AG10803 (cell line): Measurements from ENCODE around the gene MXD4.

Source experiments
- DNase-seq: peaks from one replicate; pipeline ENCODE4 v3.0.0; 2010; ENCODE audit warnings: low read depth
- H3K4me3 ChIP-seq: 2 replicates; pipeline ENCODE4 v1.5.1; 2011; ENCODE audit warnings: mild to moderate bottlenecking, low read length, control low read depth
- TF ChIP-seq, protein P1 (sequence below): conservative IDR thresholded peaks from 2 replicates; pipeline ENCODE4 v1.5.1; 2011; ENCODE audit warnings: mild to moderate bottlenecking, low read length, control low read depth, inconsistent platforms

MXD4 gene

DNA sequence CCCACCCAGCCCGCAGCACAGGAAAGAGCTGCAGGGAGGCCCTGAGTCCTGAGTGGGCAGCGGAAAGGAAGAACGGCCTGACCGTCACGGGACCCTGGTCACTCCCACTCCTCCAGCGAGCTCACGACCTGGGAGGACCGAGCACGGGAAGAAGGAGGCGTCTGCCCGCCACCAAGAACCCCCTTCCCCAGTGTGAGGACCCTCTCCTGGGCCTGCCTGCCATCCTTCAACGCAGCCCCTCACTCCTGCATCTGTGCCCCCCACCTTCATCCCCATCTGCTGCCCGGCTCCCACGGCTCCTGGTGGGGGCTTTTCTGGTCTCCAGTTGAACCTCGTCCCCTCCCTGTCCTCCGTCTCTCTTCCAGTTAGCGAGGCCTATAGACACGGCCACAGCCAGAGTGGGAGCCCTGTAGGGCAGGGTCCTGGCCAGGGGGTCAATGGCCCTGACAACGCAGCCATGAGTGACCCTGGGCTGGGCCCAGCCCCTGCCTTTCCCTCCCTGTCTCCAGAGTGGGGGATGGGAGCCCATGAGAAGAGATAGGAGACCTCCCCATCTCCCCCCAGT is 41.3 kb upstream of the MXD4 start:
- TF ChIP-seq, protein P1, sequence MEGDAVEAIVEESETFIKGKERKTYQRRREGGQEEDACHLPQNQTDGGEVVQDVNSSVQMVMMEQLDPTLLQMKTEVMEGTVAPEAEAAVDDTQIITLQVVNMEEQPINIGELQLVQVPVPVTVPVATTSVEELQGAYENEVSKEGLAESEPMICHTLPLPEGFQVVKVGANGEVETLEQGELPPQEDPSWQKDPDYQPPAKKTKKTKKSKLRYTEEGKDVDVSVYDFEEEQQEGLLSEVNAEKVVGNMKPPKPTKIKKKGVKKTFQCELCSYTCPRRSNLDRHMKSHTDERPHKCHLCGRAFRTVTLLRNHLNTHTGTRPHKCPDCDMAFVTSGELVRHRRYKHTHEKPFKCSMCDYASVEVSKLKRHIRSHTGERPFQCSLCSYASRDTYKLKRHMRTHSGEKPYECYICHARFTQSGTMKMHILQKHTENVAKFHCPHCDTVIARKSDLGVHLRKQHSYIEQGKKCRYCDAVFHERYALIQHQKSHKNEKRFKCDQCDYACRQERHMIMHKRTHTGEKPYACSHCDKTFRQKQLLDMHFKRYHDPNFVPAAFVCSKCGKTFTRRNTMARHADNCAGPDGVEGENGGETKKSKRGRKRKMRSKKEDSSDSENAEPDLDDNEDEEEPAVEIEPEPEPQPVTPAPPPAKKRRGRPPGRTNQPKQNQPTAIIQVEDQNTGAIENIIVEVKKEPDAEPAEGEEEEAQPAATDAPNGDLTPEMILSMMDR = no peak
- DNase-seq = no peak
- H3K4me3 ChIP-seq = no peak overlapping the region

DNA sequence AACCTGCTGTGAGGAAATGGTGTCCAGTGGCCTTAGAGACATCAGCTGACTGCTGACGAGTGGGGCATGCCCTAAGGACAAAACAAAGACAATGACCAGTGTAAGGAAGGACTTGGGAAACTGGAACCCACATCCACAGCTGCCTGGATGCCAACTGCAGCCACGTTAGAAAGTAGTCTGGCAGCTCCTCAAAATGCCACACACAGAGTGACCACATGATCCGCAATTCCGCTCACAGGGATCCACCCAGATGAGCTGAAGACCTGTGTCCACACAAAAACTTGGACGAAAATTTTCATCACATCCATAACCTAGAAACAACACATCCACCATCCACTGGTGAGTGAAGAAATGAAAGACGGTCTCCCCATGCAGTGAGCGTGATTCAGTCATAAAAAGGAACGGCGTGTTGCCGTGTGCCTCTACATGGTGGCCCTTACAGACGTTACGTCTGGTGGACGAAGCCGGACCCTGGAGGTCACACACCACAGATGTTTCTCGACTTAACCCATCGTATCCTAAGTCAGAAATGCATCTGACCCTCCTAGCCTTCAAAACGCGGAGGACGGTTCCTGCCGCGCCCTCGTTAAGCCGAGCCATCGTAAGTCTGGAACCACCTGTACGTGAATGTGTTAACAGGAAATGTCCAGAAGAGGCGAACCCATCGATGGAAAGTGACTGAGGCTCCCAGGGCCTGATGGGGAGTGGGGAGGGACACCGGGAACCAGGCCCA is 40.6 kb upstream of the MXD4 start:
- no peak overlapping the region for H3K4me3 ChIP-seq
- TF ChIP-seq, protein P1 = no peak
- DNase-seq = no peak

DNA sequence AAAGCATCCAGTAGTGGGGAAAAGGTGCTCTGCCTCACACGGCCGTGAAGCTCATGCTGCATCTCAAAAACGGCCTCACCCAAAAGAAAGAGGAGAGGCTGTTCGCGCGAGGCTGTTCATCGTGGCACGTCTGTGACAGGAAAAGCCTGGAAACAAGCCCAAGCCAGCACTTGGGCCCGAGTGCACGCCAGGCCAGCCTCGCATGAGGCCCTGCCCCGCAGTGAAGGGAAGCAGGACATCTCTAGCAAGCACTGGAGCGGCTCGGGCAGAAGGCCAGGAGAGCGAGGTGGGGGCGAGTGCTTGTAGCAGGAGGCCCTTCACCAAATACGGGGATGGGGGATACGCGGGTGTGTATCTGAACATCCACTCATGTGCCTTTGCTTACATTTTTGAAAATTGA is 39.9 kb upstream of the MXD4 start:
- H3K4me3 ChIP-seq = no peak overlapping the region
- TF ChIP-seq, protein P1 = no peak
- DNase-seq = no peak

DNA sequence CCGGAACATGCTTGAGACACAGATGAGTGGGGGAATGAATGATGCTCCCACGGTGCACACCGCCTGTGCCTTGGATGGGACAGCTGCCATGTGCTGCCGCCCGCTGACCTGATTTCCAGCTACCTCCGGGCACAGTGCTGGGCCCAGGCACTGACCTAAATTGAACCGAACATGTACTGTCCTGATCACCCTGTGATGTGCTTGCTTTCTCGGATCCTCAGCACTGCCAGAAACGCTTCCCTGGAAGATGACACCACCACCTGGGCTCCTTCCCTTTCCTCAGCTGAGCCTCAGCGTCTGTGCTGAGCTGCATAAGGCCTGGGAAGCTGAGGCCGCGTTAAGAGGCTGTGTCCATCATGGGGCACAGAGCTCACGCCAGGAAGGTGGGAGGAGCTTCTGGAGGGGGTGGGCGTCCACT is 39.3 kb upstream of the MXD4 start:
- no peak overlapping the region for H3K4me3 ChIP-seq
- TF ChIP-seq, protein P1 = no peak
- DNase-seq = no peak

DNA sequence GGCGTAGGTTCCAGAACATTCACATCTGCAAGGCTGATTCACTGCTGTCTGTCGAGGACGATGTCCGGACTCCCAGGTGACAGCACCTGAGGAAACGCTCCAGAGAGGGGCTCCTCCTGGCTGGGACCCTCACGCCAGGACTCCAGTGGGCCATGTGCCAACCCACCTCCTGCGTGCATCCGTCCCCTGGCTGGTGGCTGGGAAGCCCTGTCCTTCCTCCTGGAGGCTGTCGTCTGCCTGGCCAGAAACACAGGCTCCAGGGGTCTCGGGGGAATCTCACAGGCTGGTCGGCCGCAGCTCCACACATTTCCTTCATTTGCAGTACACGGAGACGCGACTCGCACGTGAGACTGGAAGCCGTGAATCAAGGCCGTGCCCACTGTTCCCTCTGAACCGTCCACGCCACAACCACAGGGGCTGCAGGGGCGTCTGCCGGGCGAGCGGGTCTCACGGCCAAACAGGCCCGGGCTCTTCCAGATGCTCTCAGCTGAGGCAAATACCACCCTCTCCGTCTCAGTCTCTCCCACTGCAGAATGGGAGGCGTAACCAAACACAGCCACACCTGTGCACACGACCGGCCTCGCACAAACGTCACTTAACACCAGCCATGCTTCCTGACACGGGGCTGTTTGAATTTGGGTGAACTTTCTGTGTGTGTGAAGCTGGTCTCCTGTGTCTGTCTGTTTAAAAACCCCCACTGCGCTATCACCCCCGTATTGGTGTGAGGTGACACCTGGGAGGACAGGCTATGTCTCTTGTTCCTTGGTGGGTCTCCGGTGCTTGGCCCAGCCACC is 38.7 kb upstream of the MXD4 start:
- H3K4me3 ChIP-seq = no peak overlapping the region
- DNase-seq = no peak
- TF ChIP-seq, protein P1 = no peak

DNA sequence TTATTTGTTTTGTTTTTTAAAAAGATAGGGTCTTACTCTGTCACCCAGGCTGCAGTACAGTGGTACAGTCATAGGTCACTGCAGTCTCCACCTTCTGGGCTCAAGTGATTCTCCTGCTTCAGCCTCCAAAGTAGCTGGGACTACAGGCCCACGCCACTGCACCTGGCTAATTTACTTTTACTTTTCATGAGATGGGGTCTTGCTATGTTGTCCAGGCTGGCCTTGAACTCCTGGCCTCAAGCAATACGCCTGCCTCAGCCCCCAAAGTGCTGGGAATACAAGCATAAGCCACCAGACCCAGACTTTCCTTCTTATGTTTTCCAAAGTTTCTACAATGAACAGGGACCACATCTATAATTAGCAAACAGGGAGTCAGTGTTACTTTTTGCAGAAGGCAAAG is 37.9 kb upstream of the MXD4 start:
- TF ChIP-seq, protein P1 = no peak
- no peak overlapping the region for H3K4me3 ChIP-seq
- DNase-seq = no peak
